ENCODE measurements around the gene LRRC4C. TPM values are rescaled to one million over a fixed set of nuclear protein-coding genes. Genes with fewer than 3 reads are reported as not detected.
"Not testable (repeated sequence)": the region's sequence is repeated elsewhere in the genome, so short reads cannot be mapped to it uniquely, and the experiment has no call there.

Gene LRRC4C
- total RNA-seq, 6 donors from 2014 or later = 0.37 to 1.2 (median 1.0) TPM; not detected in 2

DNA sequence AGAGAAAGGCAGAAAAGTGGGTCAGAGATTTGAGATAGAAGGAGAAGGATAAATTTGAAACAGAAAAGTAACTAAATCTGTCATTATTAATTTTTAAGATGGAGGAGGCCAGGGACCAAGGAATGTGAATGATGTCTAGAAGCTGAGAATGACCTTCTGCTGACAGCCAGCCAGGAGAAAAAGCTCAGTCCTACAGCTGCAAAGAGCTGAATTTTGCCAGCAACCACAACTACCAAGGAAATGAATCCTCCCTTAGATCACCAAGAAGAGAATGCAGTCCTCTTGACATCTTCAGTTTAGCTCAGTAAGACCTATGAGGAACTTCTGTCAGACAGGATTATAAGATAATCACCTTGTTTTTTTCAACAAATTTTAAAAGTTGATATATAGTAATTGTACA is 538.2 kb downstream of the LRRC4C start:
- no peaks in the 10 kb centered on the region for H3K27me3 ChIP-seq
- no peaks in the 10 kb centered on the region for H3K9me3 ChIP-seq
- TF ChIP-seq POLR2A (IDR thresholded peaks at IDR 0.05) (no peak), POLR2AphosphoS5 (IDR thresholded peaks at IDR 0.05) (no peak), EP300 (IDR thresholded peaks at IDR 0.05) (no peak)
- TF ChIP-seq, protein P1, sequence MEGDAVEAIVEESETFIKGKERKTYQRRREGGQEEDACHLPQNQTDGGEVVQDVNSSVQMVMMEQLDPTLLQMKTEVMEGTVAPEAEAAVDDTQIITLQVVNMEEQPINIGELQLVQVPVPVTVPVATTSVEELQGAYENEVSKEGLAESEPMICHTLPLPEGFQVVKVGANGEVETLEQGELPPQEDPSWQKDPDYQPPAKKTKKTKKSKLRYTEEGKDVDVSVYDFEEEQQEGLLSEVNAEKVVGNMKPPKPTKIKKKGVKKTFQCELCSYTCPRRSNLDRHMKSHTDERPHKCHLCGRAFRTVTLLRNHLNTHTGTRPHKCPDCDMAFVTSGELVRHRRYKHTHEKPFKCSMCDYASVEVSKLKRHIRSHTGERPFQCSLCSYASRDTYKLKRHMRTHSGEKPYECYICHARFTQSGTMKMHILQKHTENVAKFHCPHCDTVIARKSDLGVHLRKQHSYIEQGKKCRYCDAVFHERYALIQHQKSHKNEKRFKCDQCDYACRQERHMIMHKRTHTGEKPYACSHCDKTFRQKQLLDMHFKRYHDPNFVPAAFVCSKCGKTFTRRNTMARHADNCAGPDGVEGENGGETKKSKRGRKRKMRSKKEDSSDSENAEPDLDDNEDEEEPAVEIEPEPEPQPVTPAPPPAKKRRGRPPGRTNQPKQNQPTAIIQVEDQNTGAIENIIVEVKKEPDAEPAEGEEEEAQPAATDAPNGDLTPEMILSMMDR (IDR thresholded peaks at IDR 0.05) = no peak
- ATAC-seq (ENCODE audit: low FRiP score in 2 of 2) (no peak), DNase-seq (no peak)
- no peak overlapping the region for H3K27ac ChIP-seq
- no peaks in the 10 kb centered on the region for H3K36me3 ChIP-seq
- H3K4me3 ChIP-seq = no peak overlapping the region
- H3K4me1 ChIP-seq = no peaks in the 10 kb centered on the region

DNA sequence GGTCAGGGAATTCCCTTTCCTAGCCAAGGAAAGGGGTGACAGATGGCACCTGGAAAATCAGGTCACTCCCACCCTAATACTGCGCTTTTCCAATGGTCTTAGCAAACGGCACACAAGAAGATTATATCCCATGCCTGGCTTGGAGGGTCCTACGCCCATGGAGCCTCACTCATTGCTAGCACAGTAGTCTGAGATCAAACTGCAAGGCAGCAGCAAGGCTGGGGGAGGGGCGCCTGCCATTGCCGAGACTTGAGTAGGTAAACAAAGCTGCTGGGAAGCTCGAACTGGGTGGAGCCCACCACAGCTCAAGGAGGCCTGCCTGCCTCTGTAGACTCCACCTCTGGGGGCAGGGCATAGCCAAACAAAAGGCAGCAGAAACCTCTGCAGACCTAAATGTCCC is 548.7 kb downstream of the LRRC4C start:
- H3K4me1 ChIP-seq; H3K27me3 ChIP-seq; DNase-seq; H3K27ac ChIP-seq; H3K4me3 ChIP-seq; H3K36me3 ChIP-seq; H3K9me3 ChIP-seq; ATAC-seq (ENCODE audit: low FRiP score in 2 of 2): not testable (repeated sequence)
- 62 to 68% methylated on average over 6 of the region's 6 CpGs for WGBS, 2 donors

DNA sequence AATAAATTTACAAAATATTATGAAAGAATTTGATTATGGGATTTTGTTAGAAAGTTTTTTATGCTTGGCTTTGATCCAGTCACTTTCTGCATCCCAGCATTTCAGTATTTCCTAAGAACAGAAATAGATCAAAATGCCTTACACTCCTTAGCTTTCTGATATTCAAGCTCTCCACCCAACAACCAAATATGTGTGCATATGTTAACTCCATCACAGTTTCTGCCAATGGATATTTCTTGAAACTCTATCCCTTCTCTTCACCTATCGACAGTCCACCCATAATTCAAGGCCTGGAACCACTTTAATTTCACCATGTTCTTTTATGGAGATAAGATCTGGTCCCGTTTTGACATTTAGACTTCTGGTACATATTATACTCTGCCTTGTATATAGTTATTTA is 565.0 kb downstream of the LRRC4C start:
- Histone ChIP-seq H3K27me3 (no peaks in the 10 kb centered on the region), H3K4me1 (no peaks in the 10 kb centered on the region), H3K36me3 (no peaks in the 10 kb centered on the region), H3K9me3 (no peaks in the 10 kb centered on the region), H3K27ac (no peak overlapping the region), H3K4me3 (no peak overlapping the region)
- TF ChIP-seq, protein P1 (IDR thresholded peaks at IDR 0.05) = no peak
- TF ChIP-seq POLR2A (IDR thresholded peaks at IDR 0.05) = no peak
- TF ChIP-seq EP300 (IDR thresholded peaks at IDR 0.05) = no peak
- no peak for TF ChIP-seq POLR2AphosphoS5 (IDR thresholded peaks at IDR 0.05)
- 80% methylated on average over 2 of the region's 2 CpGs for WGBS, 2 donors
- ATAC-seq (ENCODE audit: low FRiP score in 2 of 2) (no peak), DNase-seq (no peak)

DNA sequence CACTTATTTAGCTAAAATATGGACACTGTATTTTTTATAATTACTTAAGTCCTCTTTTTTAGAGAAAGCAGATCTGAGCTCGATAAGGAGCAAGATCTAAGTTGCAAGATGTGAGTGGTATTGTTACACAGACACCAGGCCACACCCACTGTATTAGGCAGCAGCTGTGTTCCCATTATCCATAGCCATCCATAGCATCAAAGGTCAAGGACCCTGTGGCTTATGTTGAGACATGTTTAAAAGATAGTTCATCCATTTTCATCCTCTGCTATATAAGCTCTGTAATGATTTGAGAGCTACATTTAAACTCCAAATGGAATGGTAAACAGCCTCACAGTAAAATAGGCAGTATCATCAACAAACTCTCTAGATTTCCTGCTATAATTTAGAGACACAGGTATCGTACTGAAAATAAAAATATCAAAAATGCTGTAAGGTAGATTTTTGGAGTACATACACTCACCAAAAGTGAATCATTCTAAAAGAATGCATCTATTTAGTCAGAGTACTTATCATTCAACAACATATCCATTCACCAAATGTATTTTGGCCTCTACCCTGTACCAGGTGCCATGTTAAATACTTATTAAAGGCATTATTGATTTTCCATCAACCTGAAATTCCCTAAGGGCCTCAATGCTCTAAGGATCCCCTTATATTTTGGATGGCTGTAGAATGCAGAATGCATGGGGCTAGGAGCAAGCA is 574.0 kb downstream of the LRRC4C start:
- H3K4me3 ChIP-seq = no peak overlapping the region
- no peak for TF ChIP-seq POLR2AphosphoS5 (IDR thresholded peaks at IDR 0.05)
- no peak for TF ChIP-seq POLR2A (IDR thresholded peaks at IDR 0.05)
- TF ChIP-seq, protein P1 (IDR thresholded peaks at IDR 0.05) = no peak
- no peaks in the 10 kb centered on the region for H3K36me3 ChIP-seq
- H3K27ac ChIP-seq = no peak overlapping the region
- H3K9me3 ChIP-seq = no peaks in the 10 kb centered on the region
- ATAC-seq (ENCODE audit: low FRiP score in 2 of 2) = no peak
- no peaks in the 10 kb centered on the region for H3K4me1 ChIP-seq
- H3K27me3 ChIP-seq = no peaks in the 10 kb centered on the region
- DNase-seq = no peak
- WGBS, 2 donors = 71 to 81% methylated on average over 2 of the region's 2 CpGs

DNA sequence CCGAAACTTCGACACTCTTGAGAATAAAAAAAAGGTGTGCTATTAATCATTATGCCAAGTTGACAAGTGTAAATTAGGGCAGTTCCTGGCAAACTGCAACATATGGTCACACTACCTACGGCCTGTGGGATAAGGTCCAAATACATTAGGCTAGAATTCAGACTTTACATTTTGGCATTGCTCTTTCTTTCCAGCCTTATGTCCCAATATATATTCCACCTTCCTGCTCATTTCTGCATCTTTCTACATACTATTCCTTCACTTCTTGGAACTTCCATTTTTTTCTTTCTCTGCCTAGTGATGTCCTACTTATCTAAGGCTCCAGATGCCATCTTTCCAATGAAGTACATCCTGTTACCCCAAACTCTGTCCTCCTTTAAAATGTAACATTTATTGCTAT is 577.2 kb downstream of the LRRC4C start:
- H3K4me1 ChIP-seq = no peaks in the 10 kb centered on the region
- no peaks in the 10 kb centered on the region for H3K9me3 ChIP-seq
- H3K4me3 ChIP-seq = no peak overlapping the region
- DNase-seq (no peak), ATAC-seq (ENCODE audit: low FRiP score in 2 of 2) (no peak)
- H3K27me3 ChIP-seq = no peaks in the 10 kb centered on the region
- no peak for TF ChIP-seq POLR2AphosphoS5 (IDR thresholded peaks at IDR 0.05)
- no peak for TF ChIP-seq POLR2A (IDR thresholded peaks at IDR 0.05)
- TF ChIP-seq, protein P1 (IDR thresholded peaks at IDR 0.05) = no peak
- TF ChIP-seq EP300 (IDR thresholded peaks at IDR 0.05) = no peak
- H3K36me3 ChIP-seq = no peaks in the 10 kb centered on the region
- 66 to 72% methylated on average over 3 of the region's 3 CpGs for WGBS, 2 donors
- no peak overlapping the region for H3K27ac ChIP-seq
